Measurements from ENCODE around the gene NUMA1.

DNA sequence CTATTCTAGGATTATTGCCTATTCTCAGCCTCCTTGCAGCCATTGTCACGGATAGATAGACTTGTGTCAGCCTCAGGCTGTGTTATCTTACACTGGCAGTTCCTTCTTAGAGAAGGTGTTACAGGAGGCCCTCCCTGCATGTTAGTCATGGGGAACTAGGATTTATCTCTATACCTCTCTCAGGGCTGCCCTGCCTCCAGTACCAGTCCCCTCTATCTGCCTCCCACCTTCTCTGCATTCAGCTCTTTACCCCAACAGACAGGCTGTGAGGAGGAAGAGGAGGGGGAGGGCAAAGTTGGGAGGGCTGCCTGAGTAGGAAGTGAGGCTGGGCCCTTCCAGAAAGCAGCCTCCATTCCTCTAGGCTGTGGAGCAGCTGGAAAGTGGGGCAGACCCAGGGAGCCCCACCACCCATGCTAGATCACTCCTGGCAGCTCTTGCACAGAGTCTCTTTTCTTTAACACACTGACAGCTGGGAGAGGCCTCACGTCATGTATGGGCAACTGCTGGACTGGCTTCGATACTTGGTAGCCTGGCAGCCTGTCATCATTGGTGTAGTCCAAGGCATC lies 84.5 kb downstream of the NUMA1 start:
- TF ChIP-seq, protein P1, sequence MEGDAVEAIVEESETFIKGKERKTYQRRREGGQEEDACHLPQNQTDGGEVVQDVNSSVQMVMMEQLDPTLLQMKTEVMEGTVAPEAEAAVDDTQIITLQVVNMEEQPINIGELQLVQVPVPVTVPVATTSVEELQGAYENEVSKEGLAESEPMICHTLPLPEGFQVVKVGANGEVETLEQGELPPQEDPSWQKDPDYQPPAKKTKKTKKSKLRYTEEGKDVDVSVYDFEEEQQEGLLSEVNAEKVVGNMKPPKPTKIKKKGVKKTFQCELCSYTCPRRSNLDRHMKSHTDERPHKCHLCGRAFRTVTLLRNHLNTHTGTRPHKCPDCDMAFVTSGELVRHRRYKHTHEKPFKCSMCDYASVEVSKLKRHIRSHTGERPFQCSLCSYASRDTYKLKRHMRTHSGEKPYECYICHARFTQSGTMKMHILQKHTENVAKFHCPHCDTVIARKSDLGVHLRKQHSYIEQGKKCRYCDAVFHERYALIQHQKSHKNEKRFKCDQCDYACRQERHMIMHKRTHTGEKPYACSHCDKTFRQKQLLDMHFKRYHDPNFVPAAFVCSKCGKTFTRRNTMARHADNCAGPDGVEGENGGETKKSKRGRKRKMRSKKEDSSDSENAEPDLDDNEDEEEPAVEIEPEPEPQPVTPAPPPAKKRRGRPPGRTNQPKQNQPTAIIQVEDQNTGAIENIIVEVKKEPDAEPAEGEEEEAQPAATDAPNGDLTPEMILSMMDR (IDR thresholded peaks at IDR 0.05), result no peak
- no peak for TF ChIP-seq POLR2A (IDR thresholded peaks at IDR 0.05)
